Gastrocnemius medialis (tissue), 4 donors: Measurements from ENCODE around the gene PRDM5. TPM values are rescaled to one million over a fixed set of nuclear protein-coding genes. Genes with fewer than 3 reads are reported as not detected.

Source experiments
- ATAC-seq, 2 donors: fragments of 150-250 bp; one replicate each; pipeline ENCODE4 v1.9.1; 2016
- DNase-seq, 2 donors: peaks; one replicate each; pipeline ENCODE4 v3.0.0-alpha.2; 2019
- H3K27ac ChIP-seq, 4 donors: fragments of 200-600 bp; sonication (generic); 1 replicate in 1 of 4; 2 replicates in 3 of 4; pipeline ENCODE4 v1.5.1; 2016 to 2018; ENCODE audit warnings: mild to moderate bottlenecking in 2 of 4, moderate library complexity in 1 of 4
- H3K27me3 ChIP-seq, 3 donors: fragments of 200-600 bp; sonication (generic) in 2 of 3; 1 replicate in 1 of 3; 2 replicates in 2 of 3; pipeline versions ENCODE4 v1.5.1 to v1.6.0; 2016 to 2019; ENCODE audit warnings: mild to moderate bottlenecking in 1 of 3, moderate library complexity in 1 of 3
- H3K36me3 ChIP-seq, 2 donors: fragments of 200-600 bp; sonication (generic) in 1 of 2; one replicate each; pipeline ENCODE4 v1.5.1; 2017 to 2018
- H3K4me1 ChIP-seq, 2 donors: fragments of 200-600 bp; sonication (generic) in 1 of 2; one replicate each; pipeline ENCODE4 v1.5.1; 2016 to 2017; ENCODE audit warnings: mild to moderate bottlenecking in 2 of 2
- H3K4me3 ChIP-seq, 4 donors: fragments of 200-600 bp; sonication (generic) in 3 of 4; 1 replicate in 1 of 4; 2 replicates in 3 of 4; pipeline ENCODE4 v1.5.1; 2016 to 2019; ENCODE audit warnings: mild to moderate bottlenecking in 2 of 4
- H3K9me3 ChIP-seq, 3 donors: fragments of 200-600 bp; sonication (generic) in 2 of 3; 1 replicate in 1 of 3; 2 replicates in 2 of 3; pipeline ENCODE4 v1.5.1; 2016 to 2019
- CTCF ChIP-seq, 5 experiments: fragments of 450-650 bp in 3 of 5; fragments of 200-600 bp in 2 of 5; sonication (generic) in 2 of 5; IDR thresholded peaks in 4 of 5; conservative IDR thresholded peaks in 1 of 5; 1 replicate in 4 of 5; 2 replicates in 1 of 5; pipeline ENCODE4 v1.5.1; 2016 to 2019; ENCODE audit warnings: antibody characterized with exemption in 5 of 5, mild to moderate bottlenecking in 3 of 5, moderate library complexity in 3 of 5
- POLR2A ChIP-seq, 2 donors: fragments of 450-650 bp; IDR thresholded peaks; one replicate each; pipeline ENCODE4 v1.6.1; 2017; ENCODE audit warnings: antibody characterized with exemption in 2 of 2, mild to moderate bottlenecking in 2 of 2, moderate library complexity in 2 of 2
- in situ Hi-C, 4 donors: fragments of 200-750 bp; cut with MboI; loops; one replicate each; pipeline versions ENCODE4 v1.15.0 to v1.8.0; 2017; ENCODE audit warnings: low sequenced_read_pairs in 4 of 4
- intact Hi-C: fragments of 100-400 bp; cut with DNase I; formaldehyde crosslinking; loops from one replicate; pipeline ENCODE4 v1.15.1; 2023; ENCODE audit warnings: low total_unique reads
- total RNA-seq, 4 donors: library from RNA; depleted of rRNA; stranded (reverse); fragments of >200 nt; gene quantifications; one replicate each; pipeline versions ENCODE4 v1.1.0 to v1.2.3, GENCODE V29; 2016

PRDM5 gene
- total RNA-seq, 4 donors from 2014 or later, result 1.3 to 2.3 (median 1.6) TPM

GRCh38 chr4:120760047-120760446 is 162.5 kb downstream of the PRDM5 start:
- DNase-seq (no peak), ATAC-seq (no peak)
- TF ChIP-seq POLR2A (IDR thresholded peaks at IDR 0.05), result no peak
- TF ChIP-seq CTCF (IDR thresholded peaks at IDR 0.05 in 4 of 5, conservative IDR thresholded peaks at IDR 0.05 in 1 of 5), result no peak
- intact Hi-C loops (no loop called here), in situ Hi-C loops (no loop called here)
- H3K27ac ChIP-seq, result no peak overlapping the region
- no peak overlapping the region for H3K4me3 ChIP-seq
- H3K9me3 ChIP-seq, result no peaks in the 10 kb centered on the region
- no peaks in the 10 kb centered on the region for H3K36me3 ChIP-seq
- no peaks in the 10 kb centered on the region for H3K27me3 ChIP-seq
- H3K4me1 ChIP-seq, result no peaks in the 10 kb centered on the region

GRCh38 chr4:120755864-120756263 is 166.7 kb downstream of the PRDM5 start:
- in situ Hi-C loops (no loop called here), intact Hi-C loops (no loop called here)

GRCh38 chr4:120754590-120754989 is 167.9 kb downstream of the PRDM5 start:
- intact Hi-C loops, result no loop called here
- Histone ChIP-seq H3K9me3 (peaks cover 0 to 6% (median 0%) of the 10 kb centered on the region in 3 donors), H3K27me3 (no peaks in the 10 kb centered on the region), H3K4me3 (no peak overlapping the region), H3K27ac (no peak overlapping the region), H3K36me3 (no peaks in the 10 kb centered on the region), H3K4me1 (no peaks in the 10 kb centered on the region)
- no peak for TF ChIP-seq CTCF (IDR thresholded peaks at IDR 0.05 in 4 of 5, conservative IDR thresholded peaks at IDR 0.05 in 1 of 5)
- TF ChIP-seq POLR2A (IDR thresholded peaks at IDR 0.05), result no peak
- no peak for ATAC-seq
- in situ Hi-C loops, result no loop called here
- DNase-seq, result no peak

More at GRCh38 chr4:120755864-120756263, 166.7 kb downstream of the PRDM5 start:
- Histone ChIP-seq H3K27me3 (no peaks in the 10 kb centered on the region), H3K27ac (no peak overlapping the region), H3K4me3 (no peak overlapping the region), H3K4me1 (no peaks in the 10 kb centered on the region), H3K9me3 (no peaks in the 10 kb centered on the region), H3K36me3 (no peaks in the 10 kb centered on the region)
- TF ChIP-seq CTCF (IDR thresholded peaks at IDR 0.05 in 4 of 5, conservative IDR thresholded peaks at IDR 0.05 in 1 of 5), result no peak
- DNase-seq (no peak), ATAC-seq (no peak)

GRCh38 chr4:120753854-120754253 is 168.7 kb downstream of the PRDM5 start:
- ATAC-seq (no peak), DNase-seq (no peak)
- no peaks in the 10 kb centered on the region for H3K4me1 ChIP-seq
- intact Hi-C loops (no loop called here), in situ Hi-C loops (no loop called here)
- H3K4me3 ChIP-seq, result no peak overlapping the region
- no peak overlapping the region for H3K27ac ChIP-seq
- peaks cover 0 to 6% (median 0%) of the 10 kb centered on the region in 3 donors for H3K9me3 ChIP-seq
- H3K36me3 ChIP-seq, result no peaks in the 10 kb centered on the region
- TF ChIP-seq CTCF (IDR thresholded peaks at IDR 0.05 in 4 of 5, conservative IDR thresholded peaks at IDR 0.05 in 1 of 5) (no peak), POLR2A (IDR thresholded peaks at IDR 0.05) (no peak)
- H3K27me3 ChIP-seq, result no peaks in the 10 kb centered on the region

GRCh38 chr4:120750152-120750525 is 172.4 kb downstream of the PRDM5 start:
- H3K27me3 ChIP-seq, result no peaks in the 10 kb centered on the region
- H3K4me1 ChIP-seq, result no peaks in the 10 kb centered on the region
- H3K36me3 ChIP-seq, result no peaks in the 10 kb centered on the region
- intact Hi-C loops (no loop called here), in situ Hi-C loops (no loop called here)
- no peak overlapping the region for H3K4me3 ChIP-seq
- H3K9me3 ChIP-seq, result peaks cover 0 to 6% (median 0%) of the 10 kb centered on the region in 3 donors
- ATAC-seq (no peak), DNase-seq (no peak)
- no peak overlapping the region for H3K27ac ChIP-seq
- TF ChIP-seq POLR2A (IDR thresholded peaks at IDR 0.05) (no peak), CTCF (IDR thresholded peaks at IDR 0.05 in 4 of 5, conservative IDR thresholded peaks at IDR 0.05 in 1 of 5) (no peak)
